Measurements from ENCODE around the gene UTP11. TPM values are rescaled to one million over a fixed set of nuclear protein-coding genes. Genes with fewer than 3 reads are reported as not detected.

The UTP11 gene
- total RNA-seq, 1 donor from 2014 or later = 16.5 TPM

DNA sequence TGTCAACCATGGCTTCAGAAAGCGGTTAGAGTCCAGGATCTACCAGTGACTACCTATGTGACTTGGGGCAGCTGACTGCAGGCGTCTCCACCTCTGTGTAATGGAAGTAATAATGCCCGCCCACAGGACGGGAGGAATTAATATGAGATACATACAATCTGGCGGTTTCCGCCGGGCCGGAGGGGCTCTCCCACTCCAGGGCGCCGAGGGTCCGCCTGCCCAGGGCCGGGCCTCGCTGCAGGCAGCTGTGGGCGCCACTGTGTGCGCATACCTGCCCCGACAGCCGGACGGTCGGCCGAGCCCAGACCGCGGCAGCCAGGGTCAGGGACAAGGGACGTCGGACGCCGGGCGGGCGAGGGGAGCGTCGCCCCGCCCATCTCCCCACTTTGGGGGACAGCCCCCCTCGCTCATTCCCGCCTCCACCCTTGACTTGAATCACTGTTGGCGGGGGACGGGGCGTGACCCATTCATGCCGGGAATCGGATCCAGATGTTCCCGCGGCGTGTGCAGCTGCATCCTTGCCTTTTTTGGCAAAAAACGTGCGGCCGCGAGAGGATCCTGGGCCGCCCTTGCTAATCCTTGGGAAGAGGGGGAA lies 16.7 kb upstream of the UTP11 start:
- intact Hi-C loops (cut with DNase I) = loop anchor here (5.0 to 10.0 kb wide), 2 partner anchors 189 to 521 kb away; partner anchors contain the start of genes C1orf122, YRDC and ZC3H12A
- peaks cover 5 to 17% of the 10 kb centered on the region in 2 donors for H3K36me3 ChIP-seq

DNA sequence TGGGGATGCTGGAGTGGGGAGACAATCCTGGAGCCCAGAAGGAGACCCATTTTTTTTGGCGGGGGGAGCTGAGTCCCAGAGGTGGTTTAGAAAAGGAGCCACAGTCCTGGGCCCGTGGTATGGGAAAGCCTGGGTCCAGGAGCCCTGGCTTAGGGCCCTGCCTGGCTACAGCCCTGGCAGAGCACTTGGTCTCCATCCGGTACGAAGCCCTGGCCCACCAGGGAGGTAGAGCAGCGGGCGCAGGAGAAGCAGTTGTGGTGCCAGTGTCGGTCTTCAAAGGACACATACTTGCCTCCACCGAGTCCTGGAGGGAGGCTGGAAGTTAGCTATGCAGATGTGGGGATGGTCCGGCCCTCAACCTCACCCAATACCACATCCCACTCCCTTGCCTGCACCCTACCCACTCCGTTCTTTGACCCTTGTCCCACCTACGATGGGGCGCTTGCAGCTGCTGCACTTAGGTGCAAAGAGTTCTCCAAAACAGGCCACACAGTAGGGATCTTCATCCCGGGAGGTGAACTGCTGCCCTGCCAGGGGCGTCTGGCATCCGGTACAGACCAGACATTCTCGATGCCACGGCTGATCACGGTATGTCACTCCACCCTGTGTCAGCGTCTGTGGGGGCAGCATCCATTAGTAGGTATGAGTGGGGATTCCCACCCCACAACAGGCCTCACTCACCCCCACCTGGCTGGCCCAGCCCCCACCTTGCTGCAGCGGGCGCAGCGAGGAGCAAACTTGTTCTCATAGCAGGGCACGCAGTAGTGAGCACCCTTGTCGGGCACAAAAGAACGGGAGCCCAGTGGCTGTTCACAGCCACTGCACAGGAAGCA lies 15.1 kb upstream of the UTP11 start:
- peaks cover 5 to 17% of the 10 kb centered on the region in 2 donors for H3K36me3 ChIP-seq
- peak overlapping the region; percentile 93 to 96 for H3K27ac ChIP-seq
- no peak for DNase-seq (ENCODE audit: low spot score in 2 of 2)
- intact Hi-C loops (cut with DNase I) = loop anchor here (5.0 to 10.0 kb wide), 2 partner anchors 190 to 523 kb away; partner anchors contain the start of genes C1orf122, YRDC and ZC3H12A
- H3K4me3 ChIP-seq = no peak overlapping the region
- H3K9me3 ChIP-seq = no peaks in the 10 kb centered on the region
- no peaks in the 10 kb centered on the region for H3K27me3 ChIP-seq
- TF ChIP-seq CTCF (IDR thresholded peaks at IDR 0.05) = no peak
- peaks cover 23 to 60% of the 10 kb centered on the region in 2 donors for H3K4me1 ChIP-seq

More for the DNA sequence above, 16.7 kb upstream of the UTP11 start:
- Histone ChIP-seq H3K4me3 (peak overlapping the region; percentile 64 to 78), H3K9me3 (no peaks in the 10 kb centered on the region), H3K27me3 (no peaks in the 10 kb centered on the region), H3K27ac (peak overlapping the region; percentile 93 to 96), H3K4me1 (peaks cover 20 to 46% of the 10 kb centered on the region in 2 donors)
- peak in 1 of 2 donors; percentile 91 for DNase-seq (ENCODE audit: low spot score in 2 of 2)
- no peak for TF ChIP-seq CTCF (IDR thresholded peaks at IDR 0.05)

DNA sequence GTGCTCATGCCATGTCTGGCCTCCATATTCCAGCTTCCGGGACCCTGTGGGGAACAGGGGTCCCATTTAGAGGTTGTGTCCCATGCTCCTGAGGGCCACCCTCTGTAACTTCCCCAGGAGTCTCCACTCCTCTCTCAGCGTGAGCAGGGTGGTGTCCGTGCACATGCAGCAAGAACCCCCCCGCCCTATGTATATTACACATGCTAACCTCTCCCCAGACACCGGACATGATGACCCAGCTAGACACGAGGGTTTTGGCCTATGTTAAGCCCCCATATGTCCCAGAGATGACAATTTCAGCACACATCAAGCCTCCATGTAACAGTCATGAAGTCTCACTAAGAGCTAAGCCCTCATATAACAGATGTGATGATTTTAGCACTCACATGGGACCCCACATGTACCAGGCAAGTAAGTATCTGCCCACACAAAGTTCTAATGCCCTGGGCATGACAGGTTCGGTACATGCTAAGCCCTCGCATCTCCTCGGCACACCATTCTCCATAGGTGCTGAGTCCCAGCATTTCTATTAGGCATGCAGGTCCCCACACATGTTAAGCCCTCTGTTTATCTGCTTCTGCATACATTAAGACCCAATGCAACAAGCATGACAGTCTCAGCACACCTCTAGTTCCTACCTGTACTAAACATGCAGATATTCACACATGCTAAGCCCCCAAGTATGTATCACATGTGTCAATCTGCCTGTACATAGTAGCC lies 14.3 kb upstream of the UTP11 start:
- H3K4me3 ChIP-seq = no peak overlapping the region
- H3K4me1 ChIP-seq = peaks cover 25 to 68% of the 10 kb centered on the region in 2 donors
- TF ChIP-seq CTCF (IDR thresholded peaks at IDR 0.05) = no peak
- peaks cover 5 to 17% of the 10 kb centered on the region in 2 donors for H3K36me3 ChIP-seq
- intact Hi-C loops (cut with DNase I) = loop anchor here (5.0 to 10.0 kb wide), 2 partner anchors 191 to 523 kb away; partner anchors contain the start of genes C1orf122, YRDC and ZC3H12A
- H3K27ac ChIP-seq = peak overlapping the region; percentile 93 to 96
- DNase-seq (ENCODE audit: low spot score in 2 of 2) = no peak
- H3K27me3 ChIP-seq = no peaks in the 10 kb centered on the region
- no peaks in the 10 kb centered on the region for H3K9me3 ChIP-seq

- DNase-seq (ENCODE audit: low spot score in 2 of 2) = peak in 1 of 2 donors; percentile 67
- intact Hi-C loops (cut with DNase I) = loop anchor here (5.0 to 10.0 kb wide), 2 partner anchors 192 to 524 kb away; partner anchors contain the start of genes C1orf122, YRDC and ZC3H12A
Measured at GRCh38 chr1:37998913-37999429, 13.6 kb upstream of the UTP11 start.

More at GRCh38 chr1:37998913-37999429, 13.6 kb upstream of the UTP11 start:
- H3K4me3 ChIP-seq = peak overlapping the region in 1 of 2 donors; percentile 2
- H3K4me1 ChIP-seq = peaks cover 29 to 73% of the 10 kb centered on the region in 2 donors
- no peaks in the 10 kb centered on the region for H3K27me3 ChIP-seq
- TF ChIP-seq CTCF (IDR thresholded peaks at IDR 0.05) = no peak
- H3K36me3 ChIP-seq = peaks cover 5 to 17% of the 10 kb centered on the region in 2 donors
- no peaks in the 10 kb centered on the region for H3K9me3 ChIP-seq
- peak overlapping the region; percentile 93 to 96 for H3K27ac ChIP-seq
